H1 (cell line): ENCODE measurements around the gene ESPNL. TPM values are rescaled to one million over a fixed set of nuclear protein-coding genes. Genes with fewer than 3 reads are reported as not detected.

Source experiments
- CTCF ChIA-PET: fragments of 300-600 bp; sonication (Branson Sonifier 250); formaldehyde crosslinking; loops from one replicate; lab custom pipeline; 2021; ENCODE audit not compliant: partially characterized antibody; lab: Charles Lee
- POLR2A ChIA-PET: fragments of 300-600 bp; sonication (Branson Sonifier 250); formaldehyde crosslinking; loops from one replicate; lab custom pipeline; 2021; ENCODE audit warnings: inconsistent platforms; ENCODE audit not compliant: partially characterized antibody; lab: Charles Lee
- DNase-seq, 2 experiments: peaks; one replicate each; pipeline versions ENCODE4 v3.0.0 to v3.0.0-alpha.2; 2010 to 2022; ENCODE audit warnings: low spot score in 2 of 2, low read depth in 1 of 2, mixed read lengths in 1 of 2
- FAIRE-seq: peaks from 2 replicates; lab custom pipeline; 2011; peaks lifted over from hg19 to GRCh38; lab: Jason Lieb, UNC
- H2AFZ ChIP-seq: 2 replicates; pipeline ENCODE4 v1.8.1; 2012; ENCODE audit warnings: low read length, inconsistent platforms
- H2AK5ac ChIP-seq: 2 replicates; pipeline ENCODE4 v1.6.1; 2013; ENCODE audit warnings: low read depth, low read length
- H2BK120ac ChIP-seq: replicated peaks from 2 replicates; pipeline ENCODE3; 2013; ENCODE audit warnings: low read depth, low read length, inconsistent platforms
- H2BK12ac ChIP-seq: 2 replicates; pipeline ENCODE4 v1.6.1; 2013; ENCODE audit warnings: low read depth, low read length
- H2BK15ac ChIP-seq: 2 replicates; pipeline ENCODE4 v1.6.1; 2013; ENCODE audit warnings: low read length
- H2BK20ac ChIP-seq: 2 replicates; pipeline ENCODE4 v1.6.1; 2013; ENCODE audit warnings: low read length
- H2BK5ac ChIP-seq: 2 replicates; pipeline ENCODE4 v1.6.1; 2013; ENCODE audit warnings: low read depth, low read length
- H3K14ac ChIP-seq: 2 replicates; pipeline ENCODE4 v1.6.1; 2013; ENCODE audit warnings: inconsistent platforms; ENCODE audit not compliant: insufficient read length
- H3K18ac ChIP-seq: 2 replicates; pipeline ENCODE4 v1.6.1; 2013; ENCODE audit warnings: low read length; ENCODE audit errors: extremely low read depth
- H3K23ac ChIP-seq: 2 replicates; pipeline ENCODE4 v1.6.1; 2013; ENCODE audit warnings: inconsistent platforms; ENCODE audit not compliant: insufficient read length
- H3K23me2 ChIP-seq: 2 replicates; pipeline ENCODE4 v1.6.1; 2013; ENCODE audit warnings: low read depth, low read length
- H3K27ac ChIP-seq: 2 replicates; pipeline ENCODE4 v1.6.1; 2011; ENCODE audit warnings: low read depth, low read length, inconsistent platforms
- H3K27me3 ChIP-seq, 4 experiments: replicated peaks in 1 of 4; 1 replicate in 1 of 4; 2 replicates in 3 of 4; pipeline versions ENCODE4 v1.6.1 to v1.8.1; 2011 to 2013; ENCODE audit warnings: low read length in 3 of 4, mild to moderate bottlenecking in 3 of 4, inconsistent platforms in 2 of 4, mixed read lengths in 2 of 4, moderate library complexity in 1 of 4; ENCODE audit not compliant: control insufficient read depth in 3 of 4, insufficient read depth in 3 of 4; ENCODE audit errors: extremely low read depth in 1 of 4
- H3K36me3 ChIP-seq, 4 experiments: 2 replicates each; pipeline versions ENCODE4 v1.6.1 to v1.8.1; 2011 to 2013; ENCODE audit warnings: mild to moderate bottlenecking in 4 of 4, low read length in 3 of 4, moderate library complexity in 2 of 4, control low read depth in 1 of 4, inconsistent platforms in 1 of 4; ENCODE audit not compliant: insufficient read depth in 4 of 4, control insufficient read depth in 2 of 4
- H3K4ac ChIP-seq: replicated peaks from 2 replicates; pipeline ENCODE3; 2013; ENCODE audit warnings: low read length, low read depth, mixed read lengths, inconsistent platforms; ENCODE audit not compliant: insufficient read length
- H3K4me1 ChIP-seq, 4 experiments: replicated peaks in 1 of 4; 1 replicate in 1 of 4; 2 replicates in 3 of 4; pipeline versions ENCODE4 v1.6.1 to v1.8.1; 2011 to 2013; ENCODE audit warnings: low read length in 3 of 4, inconsistent platforms in 2 of 4, mixed read lengths in 1 of 4; ENCODE audit not compliant: insufficient read depth in 4 of 4, control insufficient read depth in 3 of 4
- H3K4me2 ChIP-seq, 2 experiments: 2 replicates each; pipeline versions ENCODE4 v1.6.1 to v1.8.1; 2011 to 2013; ENCODE audit warnings: low read depth in 2 of 2, low read length in 2 of 2, control low read depth in 1 of 2, inconsistent platforms in 1 of 2, mild to moderate bottlenecking in 1 of 2; ENCODE audit not compliant: insufficient read depth in 1 of 2
- H3K4me3 ChIP-seq, 4 experiments: fragments of 200-600, 300-600 bp in 1 of 4; sonication (generic), shearing (Covaris generic), sonication (Bioruptor Twin) in 1 of 4; 2 replicates each; pipeline versions ENCODE4 v1.5.1 to v1.8.1; 2011 to 2016; ENCODE audit warnings: low read length in 4 of 4, low read depth in 3 of 4, control low read depth in 2 of 4, inconsistent platforms in 2 of 4, mild to moderate bottlenecking in 2 of 4, mixed read lengths in 1 of 4, moderate library complexity in 1 of 4; ENCODE audit not compliant: insufficient read depth in 2 of 4; ENCODE audit errors: extremely low read depth in 1 of 4
- H3K56ac ChIP-seq: replicated peaks from 2 replicates; pipeline ENCODE3; 2013; ENCODE audit warnings: low read depth, mild to moderate bottlenecking, mixed read lengths, low read length, inconsistent platforms; ENCODE audit not compliant: insufficient read length
- H3K79me1 ChIP-seq: 2 replicates; pipeline ENCODE4 v1.6.1; 2013; ENCODE audit warnings: low read depth, low read length, control low read depth
- H3K79me2 ChIP-seq, 2 experiments: 2 replicates each; pipeline versions ENCODE4 v1.6.1 to v1.8.1; 2012 to 2013; ENCODE audit warnings: low read length in 2 of 2, mild to moderate bottlenecking in 2 of 2, inconsistent platforms in 1 of 2; ENCODE audit not compliant: insufficient read depth in 2 of 2, control insufficient read depth in 1 of 2
- H3K9ac ChIP-seq, 4 experiments: replicated peaks in 1 of 4; 1 replicate in 1 of 4; 2 replicates in 3 of 4; pipeline versions ENCODE4 v1.6.1 to v1.8.1; 2011 to 2013; ENCODE audit warnings: low read depth in 3 of 4, low read length in 3 of 4, control low read depth in 2 of 4, mild to moderate bottlenecking in 2 of 4, moderate library complexity in 2 of 4, inconsistent platforms in 1 of 4; ENCODE audit errors: extremely low read depth in 1 of 4
- H3K9me3 ChIP-seq, 2 experiments: 2 replicates each; pipeline versions ENCODE4 v1.6.1 to v1.8.1; 2012 to 2013; ENCODE audit warnings: mild to moderate bottlenecking in 2 of 2, moderate library complexity in 2 of 2, control low read depth in 1 of 2, inconsistent platforms in 1 of 2, low read depth in 1 of 2, low read length in 1 of 2, mixed read lengths in 1 of 2; ENCODE audit not compliant: insufficient read depth in 2 of 2
- H4K20me1 ChIP-seq, 2 experiments: replicated peaks in 1 of 2; 2 replicates each; pipeline versions ENCODE3 to v1.8.1; 2011 to 2013; ENCODE audit warnings: inconsistent platforms in 2 of 2, low read length in 2 of 2, mild to moderate bottlenecking in 1 of 2; ENCODE audit not compliant: insufficient read depth in 2 of 2, control insufficient read depth in 1 of 2
- H4K5ac ChIP-seq: 2 replicates; pipeline ENCODE4 v1.6.1; 2013; ENCODE audit warnings: low read length, low read depth, mixed read lengths, inconsistent platforms; ENCODE audit not compliant: insufficient read length
- H4K8ac ChIP-seq: 2 replicates; pipeline ENCODE4 v1.8.0; 2013; ENCODE audit warnings: mild to moderate bottlenecking, moderate library complexity, low read length, inconsistent platforms; ENCODE audit not compliant: insufficient read depth; ENCODE audit errors: extremely low read depth
- H4K91ac ChIP-seq: replicated peaks from 2 replicates; pipeline ENCODE3; 2013; ENCODE audit warnings: low read length, mixed read lengths, inconsistent platforms; ENCODE audit not compliant: insufficient read length
- TBP ChIP-seq: IDR thresholded peaks from 2 replicates; pipeline ENCODE4 v1.6.1; 2011; ENCODE audit warnings: low read depth, low read length, improper control_type of control experiment
- WGBS, 2 experiments: shearing (Covaris generic) in 1 of 2; methylation state at CpG; one replicate each; pipeline versions ENCODE4 v1.1.6 to v1.1.7; 2013 to 2015; ENCODE audit warnings: low lambda C conversion rate in 2 of 2, mixed read lengths in 2 of 2, inconsistent platforms in 1 of 2, low coverage in 1 of 2, missing lambda C conversion rate in 1 of 2; ENCODE audit not compliant: insufficient replicate concordance in 2 of 2, insufficient coverage in 1 of 2, insufficient read length in 1 of 2; ENCODE audit errors: extremely low coverage in 1 of 2, missing lambda C conversion rate in 1 of 2; 5-methylcytosine and 5-hydroxymethylcytosine counted together
- polyA plus RNA-seq, 7 experiments: library from polyadenylated mRNA; depleted of rRNA in 3 of 7; stranded (reverse) in 5 of 7; unstranded in 2 of 7; fragments of >200 nt in 5 of 7; fragments of 200-250 nt in 2 of 7; gene quantifications; 1 replicate in 5 of 7; 2 replicates in 1 of 7; 4 replicates in 1 of 7; pipeline versions ENCODE4 v1.2.1 to v1.2.3, GENCODE V29; 2011 to 2013; ENCODE audit warnings: missing spikeins in 2 of 7, mixed read lengths in 2 of 7
- total RNA-seq: library from RNA; stranded (reverse); fragmentation: NEBNext Ultra II Directional; extraction: Animal tissue kit (Norgen Biotek cat#: 25700); gene quantifications from 2 replicates; pipeline ENCODE4 v1.2.1, GENCODE V29; 2021
- TF ChIP-seq, protein P1 (sequence below): IDR thresholded peaks from 2 replicates; pipeline ENCODE4 v1.6.1; 2012; ENCODE audit warnings: low read length, inconsistent platforms

Gene ESPNL
- total and polyA plus RNA-seq, 2 of the 8 experiments (the other 6 are each of a cell fraction or from before 2014, with no cell fraction given): 0.68 to 1.3 TPM

GRCh38 chr2:238151628-238152235 is 51.6 kb downstream of the ESPNL start:
- ChIA-PET CTCF (interaction anchor here (0.6 to 6.4 kb wide), 8 partner anchors 9 to 108 kb away, joined by 3 to 72 read pairs (median 3); partner anchors contain the start of gene KLHL30), POLR2A (interaction anchor here (1.1 to 1.5 kb wide), 2 partner anchors 9 to 89 kb away, joined by 3 to 7 read pairs; partner anchors contain the start of gene HES6)
- no peaks in the 10 kb centered on the region for H3K36me3 ChIP-seq
- no peaks in the 10 kb centered on the region for H3K79me2 ChIP-seq
- H4K8ac ChIP-seq: no peak overlapping the region; the same call in 1 of the 2 replicates
- H2AK5ac ChIP-seq: no peak overlapping the region; the same call in 1 of the 2 replicates
- 0 out of 2 replicates have a peak overlapping the region, but pooled peaks have one; percentile 40 for H2AFZ ChIP-seq
- H3K27me3 ChIP-seq: peaks cover 0 to 2% (median under 1%) of the 10 kb centered on the region in 4 experiments; a peak in 1 of 7 replicates
- H4K5ac ChIP-seq: no peak overlapping the region
- no peaks in the 10 kb centered on the region for H4K20me1 ChIP-seq
- H3K79me1 ChIP-seq: no peaks in the 10 kb centered on the region
- H2BK120ac ChIP-seq: no peak overlapping the region
- TF ChIP-seq, protein P1, sequence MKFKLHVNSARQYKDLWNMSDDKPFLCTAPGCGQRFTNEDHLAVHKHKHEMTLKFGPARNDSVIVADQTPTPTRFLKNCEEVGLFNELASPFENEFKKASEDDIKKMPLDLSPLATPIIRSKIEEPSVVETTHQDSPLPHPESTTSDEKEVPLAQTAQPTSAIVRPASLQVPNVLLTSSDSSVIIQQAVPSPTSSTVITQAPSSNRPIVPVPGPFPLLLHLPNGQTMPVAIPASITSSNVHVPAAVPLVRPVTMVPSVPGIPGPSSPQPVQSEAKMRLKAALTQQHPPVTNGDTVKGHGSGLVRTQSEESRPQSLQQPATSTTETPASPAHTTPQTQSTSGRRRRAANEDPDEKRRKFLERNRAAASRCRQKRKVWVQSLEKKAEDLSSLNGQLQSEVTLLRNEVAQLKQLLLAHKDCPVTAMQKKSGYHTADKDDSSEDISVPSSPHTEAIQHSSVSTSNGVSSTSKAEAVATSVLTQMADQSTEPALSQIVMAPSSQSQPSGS: no peak
- TF ChIP-seq TBP: no peak
- H3K9me3 ChIP-seq: no peaks in the 10 kb centered on the region
- no peak overlapping the region for H3K23ac ChIP-seq
- H3K18ac ChIP-seq: peak overlapping the region; percentile 60; the same call in 1 of the 2 replicates
- WGBS, 2 experiments: 65% methylated on average over 16 of the region's 16 CpGs; no CpG with 5 or more reads in 1 of the 2 experiments
- no peak overlapping the region for H3K4me3 ChIP-seq
- 0 out of 2 replicates have a peak overlapping the region, but pooled peaks have one; percentile 46 for H2BK15ac ChIP-seq
- no peak overlapping the region; a peak in 1 of 7 replicates for H3K9ac ChIP-seq
- DNase-seq (peak in 1 of 2 experiments; percentile 73), FAIRE-seq (no peak)
- peak overlapping the region; percentile 69 for H4K91ac ChIP-seq
- H3K56ac ChIP-seq: no peak overlapping the region
- H3K4me1 ChIP-seq: peaks cover 0 to 9% (median 5%) of the 10 kb centered on the region in 4 experiments; a peak in 6 of 7 replicates
- no peak overlapping the region for H2BK5ac ChIP-seq
- H2BK12ac ChIP-seq: no peak overlapping the region
- no peaks in the 10 kb centered on the region for H3K23me2 ChIP-seq
- H3K4me2 ChIP-seq: no peak overlapping the region
- no peak overlapping the region for H3K14ac ChIP-seq
- H3K4ac ChIP-seq: no peak overlapping the region
- H3K27ac ChIP-seq: no peak overlapping the region
- 0 out of 2 replicates have a peak overlapping the region, but pooled peaks have one; percentile 48 for H2BK20ac ChIP-seq
